Smooth muscle cell (in vitro differentiated cells): ENCODE results near the gene BAZ2B. TPM values are rescaled to one million over a fixed set of nuclear protein-coding genes. Genes with fewer than 3 reads are reported as not detected.
"Not testable (repeated sequence)": the region's sequence is repeated elsewhere in the genome, so short reads cannot be mapped to it uniquely, and the experiment has no call there.

ENCODE experiments used
- DNase-seq: peaks from one replicate; lab custom pipeline; 2025; ENCODE audit not compliant: unreplicated experiment; lab: John Stamatoyannopoulos, UW
- H2AFZ ChIP-seq: fragments of 200-600 bp; sonication (generic); 2 replicates; pipeline ENCODE4 v1.6.0; 2016; ENCODE audit warnings: antibody characterized with exemption, low read depth, mild to moderate bottlenecking
- H3F3A ChIP-seq: fragments of 200-600 bp; sonication (generic); 2 replicates; pipeline ENCODE4 v1.6.0; 2017; ENCODE audit warnings: antibody characterized with exemption, low read depth
- H3K27ac ChIP-seq: fragments of 200-600 bp; sonication (generic); 2 replicates; pipeline ENCODE4 v1.5.1; 2016; ENCODE audit warnings: low read depth, mild to moderate bottlenecking
- H3K27me3 ChIP-seq: fragments of 200-600 bp; sonication (generic); 2 replicates; pipeline ENCODE4 v1.6.1; 2016; ENCODE audit warnings: low read depth, mild to moderate bottlenecking
- H3K36me3 ChIP-seq: fragments of 200-600 bp; sonication (generic); 2 replicates; pipeline ENCODE4 v1.5.1; 2016; ENCODE audit warnings: low read depth
- H3K4me1 ChIP-seq: fragments of 200-600 bp; sonication (generic); 2 replicates; pipeline ENCODE4 v1.5.1; 2016; ENCODE audit warnings: low read depth
- H3K4me2 ChIP-seq: fragments of 200-600 bp; sonication (generic); 2 replicates; pipeline ENCODE4 v1.6.0; 2016; ENCODE audit warnings: mild to moderate bottlenecking
- H3K4me3 ChIP-seq: fragments of 200-600 bp; sonication (generic); 2 replicates; pipeline ENCODE4 v1.5.1; 2016; ENCODE audit warnings: mild to moderate bottlenecking
- H3K79me2 ChIP-seq: fragments of 200-600 bp; sonication (generic); 2 replicates; pipeline ENCODE4 v1.6.0; 2016; ENCODE audit warnings: low read depth, mild to moderate bottlenecking
- H3K9ac ChIP-seq: fragments of 200-600 bp; sonication (generic); 2 replicates; pipeline ENCODE4 v1.6.0; 2016; ENCODE audit warnings: low read depth
- H3K9me3 ChIP-seq: fragments of 200-600 bp; sonication (generic); replicated peaks from 2 replicates; pipeline ENCODE4 v1.5.1; 2016; ENCODE audit warnings: low read depth
- H4K20me1 ChIP-seq: fragments of 200-600 bp; sonication (generic); 2 replicates; pipeline ENCODE4 v1.6.0; 2016; ENCODE audit warnings: low read depth
- CTCF ChIP-seq: fragments of 200-600 bp; sonication (generic); IDR thresholded peaks from 2 replicates; pipeline ENCODE4 v1.5.1; 2017; ENCODE audit warnings: borderline replicate concordance, mild to moderate bottlenecking, antibody characterized with exemption; ENCODE audit not compliant: insufficient read depth, poor library complexity, severe bottlenecking
- WGBS: methylation state at CpG from one replicate; pipeline ENCODE4 v1.1.7; 2016; ENCODE audit warnings: low lambda C conversion rate; 5-methylcytosine and 5-hydroxymethylcytosine counted together
- polyA plus RNA-seq: library from polyadenylated mRNA; unstranded; fragments of >200 nt; fragmentation: Nextera tagmentation; extraction: Ambion mirVana; gene quantifications from 2 replicates; pipeline ENCODE4 v1.2.1, GENCODE V29; 2016
- total RNA-seq: library from RNA; depleted of rRNA; stranded (reverse); fragments of >200 nt; gene quantifications from 2 replicates; pipeline ENCODE4 v1.2.3, GENCODE V29; 2014

Gene BAZ2B
- total and polyA plus RNA-seq, 2 experiments from 2014 or later: 27.7 to 58.5 TPM

- no peaks in the 10 kb centered on the region for H4K20me1 ChIP-seq
- 97% methylated on average over 1 of the region's 1 CpG for WGBS
- H2AFZ ChIP-seq: no peak overlapping the region
- no peak overlapping the region for H3K9ac ChIP-seq
- peaks cover 28% of the 10 kb centered on the region for H3K79me2 ChIP-seq
- DNase-seq: no peak
- H3K4me1 ChIP-seq: no peaks in the 10 kb centered on the region
- no peak overlapping the region for H3K4me2 ChIP-seq
- H3K27ac ChIP-seq: no peak overlapping the region
- H3F3A ChIP-seq: no peaks in the 10 kb centered on the region
- no peak for TF ChIP-seq CTCF
- H3K27me3 ChIP-seq: no peaks in the 10 kb centered on the region
- peaks cover 9% of the 10 kb centered on the region for H3K36me3 ChIP-seq
- H3K9me3 ChIP-seq: no peaks in the 10 kb centered on the region
- no peak overlapping the region for H3K4me3 ChIP-seq
These were observed 71.3 kb downstream of the BAZ2B start for GRCh38 chr2:159545085-159545484.

- H3K4me3 ChIP-seq: no peak overlapping the region
- no peak overlapping the region for H3K9ac ChIP-seq
- no peaks in the 10 kb centered on the region for H3K9me3 ChIP-seq
- H3K36me3 ChIP-seq: peaks cover 9% of the 10 kb centered on the region
- peaks cover 23% of the 10 kb centered on the region for H4K20me1 ChIP-seq
- H3F3A ChIP-seq: no peaks in the 10 kb centered on the region
- no peak overlapping the region for H2AFZ ChIP-seq
- TF ChIP-seq CTCF: no peak
- H3K27ac ChIP-seq: no peak overlapping the region
- no peak for DNase-seq
- no peaks in the 10 kb centered on the region for H3K27me3 ChIP-seq
- no peak overlapping the region for H3K4me2 ChIP-seq
- peaks cover 27% of the 10 kb centered on the region for H3K79me2 ChIP-seq
- no peaks in the 10 kb centered on the region for H3K4me1 ChIP-seq
These were observed 74.2 kb downstream of the BAZ2B start for GRCh38 chr2:159542101-159542500.

DNA sequence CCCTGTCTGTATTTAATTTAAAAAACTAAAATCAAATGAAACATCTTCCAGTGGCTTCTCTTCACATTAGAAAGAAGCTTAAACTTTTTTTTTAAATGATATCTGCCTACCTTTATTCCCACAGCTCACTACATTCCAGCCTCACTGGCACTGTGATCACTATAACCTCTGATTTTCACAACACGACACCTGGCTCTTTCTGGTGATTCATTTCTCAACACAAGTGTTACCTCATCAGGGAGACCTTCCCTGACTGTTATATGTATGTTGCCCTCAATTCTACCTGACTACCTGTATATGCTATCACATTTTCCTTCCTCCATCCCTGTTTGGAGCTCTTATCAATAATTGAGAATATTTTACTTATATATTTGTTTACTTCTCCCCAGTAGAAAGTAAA is 76.6 kb downstream of the BAZ2B start:
- peaks cover 24% of the 10 kb centered on the region for H3K79me2 ChIP-seq
- H3K36me3 ChIP-seq: peaks cover 9% of the 10 kb centered on the region
- WGBS: 94% methylated on average over 1 of the region's 1 CpG
- H3F3A ChIP-seq: no peaks in the 10 kb centered on the region
- no peaks in the 10 kb centered on the region for H3K4me1 ChIP-seq
- no peak overlapping the region for H3K27ac ChIP-seq
- no peak overlapping the region for H3K4me3 ChIP-seq
- no peaks in the 10 kb centered on the region for H3K27me3 ChIP-seq
- H2AFZ ChIP-seq: no peak overlapping the region
- H3K9ac ChIP-seq: no peak overlapping the region
- no peaks in the 10 kb centered on the region for H3K9me3 ChIP-seq
- no peak for TF ChIP-seq CTCF
- DNase-seq: no peak
- H3K4me2 ChIP-seq: no peak overlapping the region
- H4K20me1 ChIP-seq: peaks cover 30% of the 10 kb centered on the region

- H3K4me3 ChIP-seq: no peak overlapping the region
- no peak for TF ChIP-seq CTCF
- 97% methylated on average over 3 of the region's 3 CpGs for WGBS
These were observed 77.5 kb downstream of the BAZ2B start for GRCh38 chr2:159538801-159539200.

DNA sequence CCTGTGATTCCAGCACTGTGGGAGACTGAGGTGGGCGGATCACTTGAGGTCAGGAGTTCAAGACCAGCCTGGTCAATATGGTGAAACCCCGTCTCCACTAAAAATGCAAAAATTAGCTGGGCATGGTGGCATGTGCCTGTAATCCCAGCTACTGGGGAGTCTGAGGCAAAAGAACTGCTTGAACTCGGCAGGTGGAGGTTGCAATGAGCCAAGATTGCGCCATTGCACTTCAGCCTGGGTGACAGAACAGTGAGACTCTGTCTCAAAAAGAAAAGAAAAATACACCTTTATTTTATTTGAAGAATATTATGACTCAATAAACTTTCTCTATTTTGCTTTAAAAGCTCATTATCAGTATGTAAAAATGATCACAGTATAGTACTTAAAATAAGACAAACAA is 81.1 kb downstream of the BAZ2B start:
- H3K27ac ChIP-seq, H3K4me3 ChIP-seq, H3K4me1 ChIP-seq, H3K9me3 ChIP-seq, DNase-seq, H3K27me3 ChIP-seq, H2AFZ ChIP-seq, H3K9ac ChIP-seq, H3F3A ChIP-seq, H3K36me3 ChIP-seq, H3K4me2 ChIP-seq: not testable (repeated sequence)
- peaks cover 51% of the 10 kb centered on the region for H4K20me1 ChIP-seq
- peaks cover 36% of the 10 kb centered on the region for H3K79me2 ChIP-seq
- WGBS: 96% methylated on average over 4 of the region's 4 CpGs

More at GRCh38 chr2:159538801-159539200, 77.5 kb downstream of the BAZ2B start:
- peaks cover 35% of the 10 kb centered on the region for H4K20me1 ChIP-seq
- no peaks in the 10 kb centered on the region for H3K9me3 ChIP-seq
- peaks cover 24% of the 10 kb centered on the region for H3K79me2 ChIP-seq
- H3K4me2 ChIP-seq: no peak overlapping the region
- no peaks in the 10 kb centered on the region for H3K4me1 ChIP-seq
- DNase-seq: no peak
- no peak overlapping the region for H3K9ac ChIP-seq
- no peaks in the 10 kb centered on the region for H3F3A ChIP-seq
- no peak overlapping the region for H3K27ac ChIP-seq
- H3K36me3 ChIP-seq: peaks cover 9% of the 10 kb centered on the region
- no peaks in the 10 kb centered on the region for H3K27me3 ChIP-seq
- H2AFZ ChIP-seq: no peak overlapping the region
